ENCODE results near the gene HCFC2.

DNA sequence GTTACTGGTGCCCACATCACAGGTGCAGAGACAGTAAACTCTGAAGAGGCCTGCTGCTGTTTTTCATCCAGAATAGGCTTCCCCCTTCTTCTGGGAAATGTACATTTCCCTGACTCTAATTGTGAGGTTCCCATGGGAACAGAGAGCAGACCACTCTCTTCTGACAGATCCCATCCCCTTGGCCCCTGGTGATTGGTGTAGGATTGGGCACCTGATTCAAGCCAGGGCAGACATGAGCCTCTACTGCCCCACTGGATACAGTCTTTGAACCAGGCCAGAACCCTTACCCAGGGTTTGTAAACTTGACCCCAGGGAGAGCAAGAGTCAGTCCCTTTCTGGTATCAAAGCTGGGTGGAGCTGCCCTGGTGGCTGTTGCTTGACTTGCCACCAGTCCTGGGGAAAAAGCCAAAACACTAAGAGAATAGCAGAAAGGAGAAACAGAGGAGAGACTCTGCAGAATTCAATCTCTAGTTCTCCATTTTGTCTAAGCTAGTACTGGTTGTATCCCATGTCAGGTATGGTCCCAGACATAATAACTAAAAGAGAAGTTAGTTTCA, 88.4 kb downstream of the HCFC2 start:
- TF ChIP-seq POLR2AphosphoS5 (IDR thresholded peaks at IDR 0.05; ENCODE audit: low read depth, low read length) = no peak
- TF ChIP-seq, protein P1, sequence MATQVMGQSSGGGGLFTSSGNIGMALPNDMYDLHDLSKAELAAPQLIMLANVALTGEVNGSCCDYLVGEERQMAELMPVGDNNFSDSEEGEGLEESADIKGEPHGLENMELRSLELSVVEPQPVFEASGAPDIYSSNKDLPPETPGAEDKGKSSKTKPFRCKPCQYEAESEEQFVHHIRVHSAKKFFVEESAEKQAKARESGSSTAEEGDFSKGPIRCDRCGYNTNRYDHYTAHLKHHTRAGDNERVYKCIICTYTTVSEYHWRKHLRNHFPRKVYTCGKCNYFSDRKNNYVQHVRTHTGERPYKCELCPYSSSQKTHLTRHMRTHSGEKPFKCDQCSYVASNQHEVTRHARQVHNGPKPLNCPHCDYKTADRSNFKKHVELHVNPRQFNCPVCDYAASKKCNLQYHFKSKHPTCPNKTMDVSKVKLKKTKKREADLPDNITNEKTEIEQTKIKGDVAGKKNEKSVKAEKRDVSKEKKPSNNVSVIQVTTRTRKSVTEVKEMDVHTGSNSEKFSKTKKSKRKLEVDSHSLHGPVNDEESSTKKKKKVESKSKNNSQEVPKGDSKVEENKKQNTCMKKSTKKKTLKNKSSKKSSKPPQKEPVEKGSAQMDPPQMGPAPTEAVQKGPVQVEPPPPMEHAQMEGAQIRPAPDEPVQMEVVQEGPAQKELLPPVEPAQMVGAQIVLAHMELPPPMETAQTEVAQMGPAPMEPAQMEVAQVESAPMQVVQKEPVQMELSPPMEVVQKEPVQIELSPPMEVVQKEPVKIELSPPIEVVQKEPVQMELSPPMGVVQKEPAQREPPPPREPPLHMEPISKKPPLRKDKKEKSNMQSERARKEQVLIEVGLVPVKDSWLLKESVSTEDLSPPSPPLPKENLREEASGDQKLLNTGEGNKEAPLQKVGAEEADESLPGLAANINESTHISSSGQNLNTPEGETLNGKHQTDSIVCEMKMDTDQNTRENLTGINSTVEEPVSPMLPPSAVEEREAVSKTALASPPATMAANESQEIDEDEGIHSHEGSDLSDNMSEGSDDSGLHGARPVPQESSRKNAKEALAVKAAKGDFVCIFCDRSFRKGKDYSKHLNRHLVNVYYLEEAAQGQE (IDR thresholded peaks at IDR 0.05; ENCODE audit: insufficient read depth in 1 of 2, low read depth in 2 of 2, low read length in 2 of 2) = no peak
- no peak for TF ChIP-seq TAF1 (IDR thresholded peaks at IDR 0.05; ENCODE audit: borderline replicate concordance, insufficient read depth, low read length)

All from PFSK-1 (cell line).